Upper lobe of left lung (tissue), 4 donors: ENCODE measurements around the gene GLOD4.

Source experiments
- CTCF ChIP-seq, 6 experiments: fragments of 450-650 bp in 4 of 6; fragments of 200-600 bp in 2 of 6; sonication (generic) in 2 of 6; IDR thresholded peaks; one replicate each; pipeline ENCODE4 v1.5.1; 2016 to 2019; ENCODE audit warnings: antibody characterized with exemption in 6 of 6
- EP300 ChIP-seq, 4 donors: sonication (generic); formaldehyde crosslinking; IDR thresholded peaks; one replicate each; pipeline ENCODE4 v1.5.1; 2017; ENCODE audit warnings: antibody characterized with exemption in 4 of 4, control low read depth in 2 of 4
- POLR2A ChIP-seq, 4 donors: fragments of 450-650 bp; IDR thresholded peaks; one replicate each; pipeline ENCODE4 v1.5.1; 2016 to 2017; ENCODE audit warnings: antibody characterized with exemption in 4 of 4, mild to moderate bottlenecking in 2 of 4

DNA sequence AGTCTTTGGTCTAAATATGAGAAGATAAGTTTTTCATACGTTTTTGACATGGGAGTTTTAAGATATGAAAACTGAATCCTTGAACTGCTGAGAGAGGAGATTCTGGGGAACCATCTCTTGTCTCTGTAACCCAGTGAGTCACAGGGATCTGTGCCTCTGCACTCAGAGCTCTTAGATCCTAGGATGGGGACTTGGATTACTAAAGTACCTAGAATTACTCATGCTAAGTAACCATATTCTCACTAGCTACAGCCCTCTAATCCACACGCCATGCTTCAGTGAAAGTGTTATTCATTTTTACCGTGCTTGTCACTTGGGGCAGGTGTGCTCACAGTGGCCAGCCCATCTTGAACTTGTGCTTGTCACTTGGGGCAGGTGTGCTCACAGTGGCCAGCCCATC lies 2.1 kb upstream of the GLOD4 start:
- no peak for TF ChIP-seq POLR2A (IDR thresholded peaks at IDR 0.05)
- no peak for TF ChIP-seq EP300 (IDR thresholded peaks at IDR 0.05)
- TF ChIP-seq CTCF (IDR thresholded peaks at IDR 0.05) = no peak
